HG02678 (cell line): ENCODE results near the gene FAM174C.

Experiments
- ATAC-seq: cut with Tn5 transposase; IDR thresholded peaks from one replicate; pipeline ENCODE4 v1.9.1; 2021; ENCODE audit warnings: mild to moderate bottlenecking, moderate library complexity; ENCODE audit not compliant: unreplicated experiment

The FAM174C gene

GRCh38 chr19:1260749-1261537, 14.4 kb upstream of the FAM174C start:
- ATAC-seq: peak; percentile 70

GRCh38 chr19:1261538-1261797, 13.9 kb upstream of the FAM174C start:
- no peak for ATAC-seq

- ATAC-seq: no peak
Measured at GRCh38 chr19:1261798-1262622, 13.3 kb upstream of the FAM174C start.

GRCh38 chr19:1262623-1263123, 12.7 kb upstream of the FAM174C start:
- no peak for ATAC-seq

- no peak for ATAC-seq
Measured at GRCh38 chr19:1263188-1263587, 12.1 kb upstream of the FAM174C start.

- no peak for ATAC-seq
Measured at GRCh38 chr19:1264801-1265614, 10.3 kb upstream of the FAM174C start.

GRCh38 chr19:1265615-1266128, 9.7 kb upstream of the FAM174C start:
- no peak for ATAC-seq

GRCh38 chr19:1266129-1266915, 9.0 kb upstream of the FAM174C start:
- ATAC-seq: peak; percentile 37

GRCh38 chr19:1266916-1267476, 8.3 kb upstream of the FAM174C start:
- peak; percentile 13 for ATAC-seq

GRCh38 chr19:1267477-1268225, 7.7 kb upstream of the FAM174C start:
- ATAC-seq: no peak

- no peak for ATAC-seq
Measured at GRCh38 chr19:1268226-1269064, 6.9 kb upstream of the FAM174C start.

GRCh38 chr19:1269065-1269477, 6.3 kb upstream of the FAM174C start, which contains the start of gene CIRBP:
Gene CIRBP (plus strand): TSS chr19:1269332. CDS start chr19:1270934, 1,602 bp downstream.
- ATAC-seq: peak; percentile 67

- ATAC-seq: peak; percentile 30
Measured at GRCh38 chr19:1269478-1270212, 5.7 kb upstream of the FAM174C start.

GRCh38 chr19:1270213-1270853, 5.0 kb upstream of the FAM174C start:
- no peak for ATAC-seq

- no peak for ATAC-seq
Measured at GRCh38 chr19:1270854-1271527, 4.3 kb upstream of the FAM174C start.
